T47D (cell line): ENCODE results near the gene HIBCH.
"Not testable (repeated sequence)": the region's sequence is repeated elsewhere in the genome, so short reads cannot be mapped to it uniquely, and the experiment has no call there.

Source experiments
- DNase-seq, 2 experiments: peaks; one replicate each; pipeline versions ENCODE4 v3.0.0 to v3.0.0-alpha.2; 2011 to 2012; ENCODE audit warnings: low read depth in 1 of 2, low spot score in 1 of 2
- JUND ChIP-seq: IDR thresholded peaks from 2 replicates; pipeline ENCODE4 v1.6.1; 2012; ENCODE audit warnings: low read depth
- in situ Hi-C: cut with HindIII; loops from 2 replicates; pipeline ENCODE4 v1.10.0; 2016; ENCODE audit warnings: low sequenced_read_pairs, low pct_unique_long_range_greater_than_20kb

Gene HIBCH

DNA sequence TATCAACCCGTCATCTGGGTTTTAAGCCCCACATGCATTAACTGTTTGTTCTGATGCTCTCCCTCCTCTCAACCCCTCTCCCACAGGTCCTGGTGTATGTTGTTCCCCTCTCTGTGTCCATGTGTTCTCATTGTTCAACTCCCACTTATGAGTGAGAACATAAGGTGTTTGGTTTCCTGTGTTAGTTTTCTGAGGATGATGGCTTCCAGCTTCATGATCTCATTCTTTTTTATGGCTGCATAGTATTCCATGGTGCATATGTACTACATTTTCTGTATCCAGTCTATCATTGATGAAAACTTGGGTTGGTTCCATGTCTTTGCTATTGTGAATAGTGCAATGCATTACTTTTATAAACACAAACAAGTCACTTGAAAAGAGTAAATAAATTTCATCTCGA is 16.8 kb upstream of the HIBCH start:
- no peak for DNase-seq
- in situ Hi-C loops, result no loop called here
- TF ChIP-seq JUND, result no peak

GRCh38 chr2:190335584-190335983 is 16.0 kb upstream of the HIBCH start:
- in situ Hi-C loops, DNase-seq: not testable (repeated sequence)

- no peak for DNase-seq
- TF ChIP-seq JUND, result no peak
- in situ Hi-C loops, result no loop called here
Observed at GRCh38 chr2:190335225-190335559, 15.6 kb upstream of the HIBCH start.

DNA sequence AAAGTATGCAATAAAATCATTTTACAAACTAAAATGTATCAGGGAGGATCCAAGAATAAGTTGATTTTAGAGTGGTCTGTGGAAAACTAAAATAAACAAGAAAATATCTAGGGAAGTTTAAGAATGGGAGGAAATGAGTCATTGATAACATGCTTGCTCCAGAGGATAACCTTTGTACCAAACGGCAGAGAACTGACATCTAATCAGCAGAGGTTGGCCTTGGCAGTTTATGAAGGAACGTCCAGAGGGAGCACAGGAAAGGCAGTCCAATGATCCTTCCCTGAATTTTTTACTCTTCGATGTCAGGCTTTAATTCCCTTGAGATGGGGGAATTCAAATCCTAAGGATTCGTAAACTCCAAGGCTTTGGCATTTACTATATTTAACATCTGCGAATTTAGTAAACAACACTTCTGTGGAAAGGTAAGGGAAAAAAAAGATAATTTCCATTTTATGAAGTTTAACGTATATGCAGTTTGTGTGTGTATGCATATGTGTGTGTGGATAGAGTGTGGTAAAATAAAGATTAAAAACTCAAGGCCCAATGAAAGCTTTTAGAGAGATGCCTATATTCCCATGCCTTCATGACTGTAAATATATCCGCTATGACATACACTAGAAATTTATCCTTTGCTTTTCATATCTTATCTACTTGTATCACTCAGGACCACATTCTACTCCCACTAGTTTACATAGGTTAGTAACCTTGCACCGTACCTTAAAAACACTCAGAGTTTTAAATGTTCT is 15.0 kb upstream of the HIBCH start:
- DNase-seq, result no peak
- in situ Hi-C loops, result no loop called here
- no peak for TF ChIP-seq JUND

DNA sequence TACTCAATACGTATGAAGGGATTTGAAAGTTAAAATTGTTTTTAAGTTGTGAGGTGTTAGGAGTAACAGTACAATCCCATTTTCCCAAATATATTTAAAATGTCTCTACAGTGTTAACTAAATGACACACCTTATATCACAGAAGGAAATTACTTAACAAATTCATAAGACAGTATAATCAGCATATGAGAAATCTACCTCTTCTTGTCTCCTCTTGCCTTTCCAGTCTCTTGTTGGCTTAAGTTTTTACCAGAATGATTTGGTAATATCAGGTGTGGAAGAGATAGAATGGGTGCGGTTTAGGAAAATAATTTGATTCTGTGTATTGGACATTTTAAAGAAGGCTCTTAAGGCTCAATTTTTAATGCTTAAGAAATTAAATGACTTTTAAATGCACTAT is 14.3 kb upstream of the HIBCH start:
- no peak for TF ChIP-seq JUND
- in situ Hi-C loops, result no loop called here
- DNase-seq, result no peak

GRCh38 chr2:190333395-190333794 is 13.8 kb upstream of the HIBCH start:
- TF ChIP-seq JUND, result no peak
- DNase-seq, result no peak
- in situ Hi-C loops, result no loop called here

GRCh38 chr2:190328573-190329147 is 9.0 kb upstream of the HIBCH start:
- peak in 1 of 2 experiments; percentile 23 for DNase-seq
- no peak for TF ChIP-seq JUND

GRCh38 chr2:190327867-190328572 is 8.4 kb upstream of the HIBCH start:
- no peak for TF ChIP-seq JUND
- in situ Hi-C loops, result no loop called here
- no peak for DNase-seq

More at GRCh38 chr2:190328573-190329147, 9.0 kb upstream of the HIBCH start:
- in situ Hi-C loops, result no loop called here

- TF ChIP-seq JUND, result no peak
- in situ Hi-C loops, result no loop called here
- no peak for DNase-seq
Observed at GRCh38 chr2:190325588-190325987, 6.0 kb upstream of the HIBCH start.

GRCh38 chr2:190323406-190323805 is 3.8 kb upstream of the HIBCH start:
- in situ Hi-C loops, result no loop called here
- no peak for TF ChIP-seq JUND
- no peak for DNase-seq

DNA sequence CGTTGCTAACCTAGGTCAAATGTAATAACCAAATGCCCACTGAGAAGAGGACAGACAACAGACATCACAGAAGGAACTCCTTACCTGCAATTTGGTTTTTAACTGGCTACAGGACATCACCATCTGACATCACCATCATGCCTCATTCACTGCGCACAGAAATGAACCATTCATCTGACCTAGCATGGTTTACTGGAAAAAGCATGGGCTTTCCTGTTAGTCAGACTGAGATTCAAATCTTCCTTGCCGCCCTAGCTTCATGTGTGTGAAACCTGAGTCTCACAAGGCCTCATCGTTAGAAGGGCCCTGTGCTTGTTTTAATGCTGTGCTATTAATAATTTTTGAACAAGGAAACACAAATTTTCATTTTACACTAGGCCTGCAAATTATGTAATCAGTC is 1.1 kb upstream of the HIBCH start:
- no peak for TF ChIP-seq JUND

DNA sequence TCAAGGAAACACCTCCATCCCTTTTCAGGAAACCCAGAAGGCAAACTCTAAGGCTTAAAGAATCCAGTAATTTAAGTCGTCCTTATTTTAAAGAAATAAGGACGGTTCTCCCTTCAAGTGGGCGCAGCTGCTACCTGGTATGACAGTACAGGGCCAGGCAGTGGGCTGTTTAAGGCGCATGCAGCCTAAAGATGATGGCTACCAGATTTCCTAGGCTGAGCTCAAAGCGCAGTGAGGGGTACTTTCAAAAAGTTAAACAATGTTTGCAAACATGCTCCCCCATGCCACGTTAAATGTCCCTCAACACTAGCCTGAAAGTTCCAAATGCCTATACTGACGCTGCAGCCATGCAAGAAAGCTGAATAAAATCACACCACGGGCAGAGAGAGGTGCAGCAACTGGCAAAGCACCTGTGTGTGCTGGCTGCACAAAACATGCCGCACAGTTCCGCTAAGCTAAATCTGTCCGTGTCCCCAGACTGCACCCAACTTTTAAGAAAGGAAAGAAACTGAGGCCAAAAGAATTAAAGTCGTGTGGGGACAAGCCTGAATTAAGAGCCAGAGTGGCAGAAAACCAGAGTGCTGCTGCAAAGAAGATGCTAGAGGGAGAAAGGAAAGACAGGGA is 583 bp downstream of the HIBCH start:
- no peak for TF ChIP-seq JUND
- peak in 1 of 2 experiments; percentile 17 for DNase-seq
- in situ Hi-C loops, result no loop called here

More for the DNA sequence above, 1.1 kb upstream of the HIBCH start:
- in situ Hi-C loops, result no loop called here
- DNase-seq, result no peak

- in situ Hi-C loops, result no loop called here
- no peak for TF ChIP-seq JUND
- DNase-seq, result peak in 1 of 2 experiments; percentile 14
Observed at GRCh38 chr2:190318514-190318913, 1.1 kb downstream of the HIBCH start.
